Measurements from ENCODE around the gene KDM4C.

The KDM4C gene

DNA sequence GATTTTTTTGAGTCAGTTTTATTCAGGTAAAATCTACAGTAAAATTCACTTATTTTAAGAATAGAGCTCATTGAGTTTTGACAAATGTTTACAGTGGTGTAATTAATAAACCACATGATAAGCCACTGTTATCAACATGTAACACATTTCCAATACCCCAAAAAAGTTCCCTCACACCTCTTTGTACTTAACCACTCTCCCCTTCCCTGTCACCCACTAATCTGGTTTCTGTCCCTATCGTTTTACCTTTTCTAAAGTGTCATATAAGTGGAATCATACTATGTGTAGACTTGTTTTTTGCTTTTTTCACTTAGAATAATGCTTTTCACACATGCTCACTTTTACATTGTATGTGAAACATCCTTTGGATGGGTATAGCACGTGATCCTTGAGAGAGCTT lies 127.2 kb downstream of the KDM4C start:
- Histone ChIP-seq H3K4me3 (ENCODE audit: low read depth, low read length) (no peak overlapping the region), H2AFZ (ENCODE audit: low read length, unreplicated experiment) (no peak overlapping the region), H3K4me1 (ENCODE audit: control insufficient read depth, insufficient read depth, low read length, unreplicated experiment) (no peaks in the 10 kb centered on the region), H3K36me3 (ENCODE audit: insufficient read depth, low read length) (no peaks in the 10 kb centered on the region), H3K27me3 (ENCODE audit: insufficient read depth, low read length) (no peaks in the 10 kb centered on the region), H3K27ac (ENCODE audit: low read depth, low read length) (no peak overlapping the region), H3K79me2 (ENCODE audit: control insufficient read depth, insufficient read depth, low read length, unreplicated experiment) (no peaks in the 10 kb centered on the region)

DNA sequence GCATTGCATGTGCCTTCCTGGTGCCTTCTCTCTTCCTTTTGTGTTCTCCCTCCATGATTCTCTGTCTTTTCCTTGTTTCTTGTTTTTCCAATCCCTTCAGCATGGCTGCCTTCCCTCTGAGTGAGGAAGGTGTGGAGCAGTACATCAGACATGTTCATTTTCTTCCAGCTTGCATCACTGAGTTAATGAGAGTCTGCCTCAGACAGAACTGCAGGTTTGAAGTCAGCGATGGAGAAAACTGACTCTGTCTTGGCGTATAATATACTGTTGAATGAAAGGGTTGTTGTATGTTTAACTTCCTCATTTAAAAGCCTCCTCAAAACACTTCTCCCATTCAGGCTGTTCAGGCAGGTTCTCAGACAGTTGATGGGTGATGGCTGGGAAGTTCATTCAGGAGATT lies 129.3 kb downstream of the KDM4C start:
- no peaks in the 10 kb centered on the region for H3K4me1 ChIP-seq (ENCODE audit: control insufficient read depth, insufficient read depth, low read length, unreplicated experiment)
- no peak overlapping the region for H2AFZ ChIP-seq (ENCODE audit: low read length, unreplicated experiment)
- no peaks in the 10 kb centered on the region for H3K27me3 ChIP-seq (ENCODE audit: insufficient read depth, low read length)
- H3K79me2 ChIP-seq (ENCODE audit: control insufficient read depth, insufficient read depth, low read length, unreplicated experiment), result no peaks in the 10 kb centered on the region
- H3K27ac ChIP-seq (ENCODE audit: low read depth, low read length), result no peak overlapping the region
- no peaks in the 10 kb centered on the region for H3K36me3 ChIP-seq (ENCODE audit: insufficient read depth, low read length)
- H3K4me3 ChIP-seq (ENCODE audit: low read depth, low read length), result no peak overlapping the region

DNA sequence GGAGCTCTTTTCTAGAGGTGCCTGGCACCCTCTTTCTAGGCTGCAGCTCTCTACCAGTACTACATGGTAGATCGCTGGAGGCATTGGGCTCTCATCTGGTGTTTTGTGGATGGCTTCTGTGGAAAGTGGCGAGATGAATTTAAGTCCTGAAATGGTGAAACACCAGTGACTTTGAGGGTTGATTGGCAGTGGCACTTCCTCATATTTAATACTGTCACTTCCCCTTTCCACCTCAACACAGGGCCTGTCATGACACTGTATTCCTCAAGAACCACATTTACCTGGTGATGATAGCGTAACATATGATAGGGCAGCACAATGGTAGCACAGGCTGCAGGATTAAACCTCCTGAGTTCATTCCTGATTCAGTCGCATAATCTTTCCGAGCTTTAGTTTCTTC lies 132.1 kb downstream of the KDM4C start:
- H3K79me2 ChIP-seq (ENCODE audit: control insufficient read depth, insufficient read depth, low read length, unreplicated experiment), result no peaks in the 10 kb centered on the region
- peaks cover 9% of the 10 kb centered on the region for H3K36me3 ChIP-seq (ENCODE audit: insufficient read depth, low read length)
- H3K27ac ChIP-seq (ENCODE audit: low read depth, low read length), result no peak overlapping the region
- no peaks in the 10 kb centered on the region for H3K4me1 ChIP-seq (ENCODE audit: control insufficient read depth, insufficient read depth, low read length, unreplicated experiment)
- H2AFZ ChIP-seq (ENCODE audit: low read length, unreplicated experiment), result no peak overlapping the region
- H3K27me3 ChIP-seq (ENCODE audit: insufficient read depth, low read length), result no peaks in the 10 kb centered on the region
- no peak overlapping the region for H3K4me3 ChIP-seq (ENCODE audit: low read depth, low read length)

DNA sequence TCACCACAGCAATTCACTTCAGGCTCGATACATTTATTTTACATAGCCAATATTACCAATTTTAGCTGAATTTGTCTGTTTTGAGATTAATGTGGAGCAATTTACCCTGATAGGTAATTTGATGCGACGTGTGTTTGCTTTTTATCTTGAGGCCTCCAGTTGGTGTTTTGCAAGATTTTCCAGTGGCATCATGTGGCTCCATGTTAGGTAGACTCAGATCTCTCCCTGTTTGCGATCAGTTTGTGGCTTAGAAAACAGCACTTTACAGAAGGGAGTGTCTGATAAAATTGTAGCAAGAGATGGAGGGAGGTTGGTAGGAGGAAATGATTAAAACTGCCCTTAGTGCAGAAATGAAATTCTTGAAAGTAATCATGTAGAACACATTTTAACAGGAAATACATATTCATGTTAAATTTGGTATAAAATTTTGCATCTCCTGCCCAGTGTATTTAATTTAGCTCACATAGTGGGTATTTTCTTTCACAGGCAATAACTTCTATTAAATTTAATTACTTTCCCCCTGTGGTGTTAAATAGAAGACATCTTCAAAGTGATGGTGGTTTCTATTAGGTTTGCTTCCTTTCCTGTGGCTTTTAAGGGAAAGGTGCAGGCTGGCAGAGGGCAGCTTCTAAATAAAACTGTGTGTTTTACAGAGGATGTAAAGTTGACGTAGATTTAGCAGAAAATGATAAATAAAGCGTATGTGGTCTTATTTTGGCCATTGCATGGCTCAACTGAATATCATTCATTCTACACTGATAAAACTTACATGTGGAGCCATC lies 135.8 kb downstream of the KDM4C start:
- H3K36me3 ChIP-seq (ENCODE audit: insufficient read depth, low read length), result peaks cover 9% of the 10 kb centered on the region
- no peak overlapping the region for H2AFZ ChIP-seq (ENCODE audit: low read length, unreplicated experiment)
- H3K79me2 ChIP-seq (ENCODE audit: control insufficient read depth, insufficient read depth, low read length, unreplicated experiment), result peaks cover 2% of the 10 kb centered on the region
- no peaks in the 10 kb centered on the region for H3K27me3 ChIP-seq (ENCODE audit: insufficient read depth, low read length)
- peaks cover 13% of the 10 kb centered on the region for H3K4me1 ChIP-seq (ENCODE audit: control insufficient read depth, insufficient read depth, low read length, unreplicated experiment)
- H3K27ac ChIP-seq (ENCODE audit: low read depth, low read length), result no peak overlapping the region
- H3K4me3 ChIP-seq (ENCODE audit: low read depth, low read length), result no peak overlapping the region

DNA sequence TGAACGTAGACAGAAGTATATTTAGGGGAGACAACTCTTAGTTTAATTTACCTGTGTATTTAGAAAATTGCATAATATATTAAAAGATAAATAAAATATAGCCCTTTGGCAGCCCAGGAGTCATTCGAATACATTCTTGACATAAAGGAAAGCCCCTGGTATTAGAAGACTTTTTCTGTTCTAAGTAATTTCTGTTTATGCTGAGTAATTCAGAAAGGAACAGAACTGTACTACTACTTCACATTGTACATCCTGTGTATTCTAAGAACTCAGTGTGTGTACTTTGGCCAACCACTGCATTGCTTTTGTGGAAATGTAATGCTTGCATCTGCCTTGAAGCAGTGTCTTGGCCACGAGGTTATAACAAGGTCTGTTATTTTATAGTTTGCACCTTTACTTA lies 136.4 kb downstream of the KDM4C start:
- H3K36me3 ChIP-seq (ENCODE audit: insufficient read depth, low read length), result peaks cover 9% of the 10 kb centered on the region
- H3K27me3 ChIP-seq (ENCODE audit: insufficient read depth, low read length), result no peaks in the 10 kb centered on the region
- H3K27ac ChIP-seq (ENCODE audit: low read depth, low read length), result no peak overlapping the region
- H3K4me3 ChIP-seq (ENCODE audit: low read depth, low read length), result no peak overlapping the region
- peaks cover 2% of the 10 kb centered on the region for H3K79me2 ChIP-seq (ENCODE audit: control insufficient read depth, insufficient read depth, low read length, unreplicated experiment)
- peaks cover 13% of the 10 kb centered on the region for H3K4me1 ChIP-seq (ENCODE audit: control insufficient read depth, insufficient read depth, low read length, unreplicated experiment)
- H2AFZ ChIP-seq (ENCODE audit: low read length, unreplicated experiment), result no peak overlapping the region

DNA sequence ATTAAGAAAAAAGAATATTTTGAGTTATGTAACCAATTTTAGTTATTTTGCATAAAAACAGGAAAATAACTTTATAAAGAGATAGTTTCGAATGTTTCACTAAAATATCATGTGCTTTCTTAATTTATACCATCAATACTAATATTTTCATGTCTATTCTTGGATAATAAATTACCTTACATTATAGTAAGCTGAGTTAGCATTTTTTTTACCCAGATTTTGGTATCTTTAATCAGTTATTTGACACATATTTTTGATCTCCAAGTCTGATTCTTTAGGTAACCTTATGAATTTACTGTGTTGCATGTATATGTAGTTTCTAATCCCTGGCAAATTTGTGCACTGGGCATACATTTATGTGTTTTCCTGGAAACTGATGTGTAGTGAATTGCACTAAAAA lies 138.0 kb downstream of the KDM4C start:
- H3K27ac ChIP-seq (ENCODE audit: low read depth, low read length), result no peak overlapping the region
- peaks cover 9% of the 10 kb centered on the region for H3K36me3 ChIP-seq (ENCODE audit: insufficient read depth, low read length)
- no peak overlapping the region for H2AFZ ChIP-seq (ENCODE audit: low read length, unreplicated experiment)
- no peak overlapping the region for H3K4me3 ChIP-seq (ENCODE audit: low read depth, low read length)
- H3K27me3 ChIP-seq (ENCODE audit: insufficient read depth, low read length), result no peaks in the 10 kb centered on the region
- H3K79me2 ChIP-seq (ENCODE audit: control insufficient read depth, insufficient read depth, low read length, unreplicated experiment), result peaks cover 2% of the 10 kb centered on the region
- H3K4me1 ChIP-seq (ENCODE audit: control insufficient read depth, insufficient read depth, low read length, unreplicated experiment), result peaks cover 13% of the 10 kb centered on the region

DNA sequence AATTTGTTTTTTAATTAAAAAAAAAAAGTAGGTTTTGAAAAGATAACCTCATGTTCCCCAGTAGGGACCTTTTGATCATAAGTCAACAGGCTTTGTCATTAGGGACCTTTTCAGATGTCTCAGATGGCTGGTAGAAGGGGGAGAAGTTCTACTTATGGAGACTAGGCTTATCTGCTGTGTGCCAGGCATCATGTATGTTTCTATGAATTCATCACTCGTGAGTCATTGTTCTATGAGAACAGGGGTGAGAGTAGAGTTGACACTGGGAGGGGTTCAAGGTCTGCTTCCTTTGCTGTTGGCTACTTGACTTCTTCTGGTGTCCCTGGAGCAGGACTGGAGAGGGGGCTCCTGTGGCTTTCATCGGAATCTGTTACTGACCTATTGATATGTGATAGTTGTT lies 138.8 kb downstream of the KDM4C start:
- Histone ChIP-seq H2AFZ (ENCODE audit: low read length, unreplicated experiment) (no peak overlapping the region), H3K27me3 (ENCODE audit: insufficient read depth, low read length) (no peaks in the 10 kb centered on the region), H3K79me2 (ENCODE audit: control insufficient read depth, insufficient read depth, low read length, unreplicated experiment) (peaks cover 2% of the 10 kb centered on the region), H3K36me3 (ENCODE audit: insufficient read depth, low read length) (peaks cover 9% of the 10 kb centered on the region), H3K4me3 (ENCODE audit: low read depth, low read length) (no peak overlapping the region), H3K27ac (ENCODE audit: low read depth, low read length) (no peak overlapping the region), H3K4me1 (ENCODE audit: control insufficient read depth, insufficient read depth, low read length, unreplicated experiment) (peaks cover 13% of the 10 kb centered on the region)

DNA sequence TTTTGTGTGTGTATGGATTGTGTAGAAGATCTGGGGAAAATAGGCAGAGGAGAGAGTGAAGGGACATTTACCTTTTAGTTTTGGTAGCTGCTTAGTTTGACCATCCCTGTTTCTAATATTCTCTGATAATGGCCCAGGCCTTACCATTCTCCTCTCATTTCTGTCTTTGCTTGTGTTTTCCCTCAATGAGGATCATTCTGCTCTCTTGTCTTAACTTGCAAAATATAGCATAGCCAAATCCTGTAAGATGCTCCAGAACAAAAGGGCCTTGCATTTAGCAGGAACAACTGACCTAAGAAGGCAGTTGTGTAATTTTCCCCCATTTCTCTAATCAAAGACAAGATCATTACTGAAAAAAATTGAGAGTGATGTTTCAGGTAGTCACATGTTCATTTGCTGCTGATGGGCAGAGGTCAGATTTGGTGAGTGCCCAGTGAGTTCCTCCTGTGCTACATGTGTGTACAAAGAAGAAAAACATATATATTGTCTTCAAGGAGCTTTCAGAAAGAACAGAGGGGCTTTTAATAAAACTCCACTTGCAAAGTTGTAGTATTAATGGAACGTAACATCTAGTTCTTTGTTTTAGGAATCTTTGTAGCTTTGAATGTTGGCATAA lies 139.5 kb downstream of the KDM4C start:
- Histone ChIP-seq H3K79me2 (ENCODE audit: control insufficient read depth, insufficient read depth, low read length, unreplicated experiment) (peaks cover 2% of the 10 kb centered on the region), H3K36me3 (ENCODE audit: insufficient read depth, low read length) (peaks cover 9% of the 10 kb centered on the region)

DNA sequence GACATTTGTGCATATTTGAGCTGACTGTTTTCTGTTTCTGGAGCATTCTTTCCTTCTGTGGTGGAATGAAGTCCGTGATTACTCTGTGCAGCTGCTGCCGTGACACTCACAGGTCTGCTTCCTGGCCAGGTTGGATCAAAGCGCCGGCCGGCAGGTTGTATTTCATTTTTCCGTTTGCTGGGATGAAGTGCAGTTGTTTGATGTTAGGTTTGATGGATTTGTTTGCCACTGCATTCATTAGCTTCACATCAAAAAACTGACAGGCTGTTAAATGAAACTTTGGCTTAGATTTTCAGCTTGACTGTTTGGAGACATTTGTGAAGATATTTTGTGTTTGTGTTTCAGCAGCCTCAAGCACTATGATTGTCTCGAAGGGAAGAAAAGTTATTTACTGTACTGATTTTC lies 140.1 kb downstream of the KDM4C start:
- Histone ChIP-seq H3K27ac (ENCODE audit: low read depth, low read length) (no peak overlapping the region), H3K36me3 (ENCODE audit: insufficient read depth, low read length) (peaks cover 9% of the 10 kb centered on the region), H3K27me3 (ENCODE audit: insufficient read depth, low read length) (no peaks in the 10 kb centered on the region), H3K4me1 (ENCODE audit: control insufficient read depth, insufficient read depth, low read length, unreplicated experiment) (peaks cover 21% of the 10 kb centered on the region), H3K4me3 (ENCODE audit: low read depth, low read length) (no peak overlapping the region), H3K79me2 (ENCODE audit: control insufficient read depth, insufficient read depth, low read length, unreplicated experiment) (peaks cover 2% of the 10 kb centered on the region), H2AFZ (ENCODE audit: low read length, unreplicated experiment) (no peak overlapping the region)

More for the DNA sequence above, 139.5 kb downstream of the KDM4C start:
- Histone ChIP-seq H2AFZ (ENCODE audit: low read length, unreplicated experiment) (no peak overlapping the region), H3K4me1 (ENCODE audit: control insufficient read depth, insufficient read depth, low read length, unreplicated experiment) (peaks cover 16% of the 10 kb centered on the region), H3K4me3 (ENCODE audit: low read depth, low read length) (no peak overlapping the region), H3K27ac (ENCODE audit: low read depth, low read length) (no peak overlapping the region), H3K27me3 (ENCODE audit: insufficient read depth, low read length) (no peaks in the 10 kb centered on the region)

DNA sequence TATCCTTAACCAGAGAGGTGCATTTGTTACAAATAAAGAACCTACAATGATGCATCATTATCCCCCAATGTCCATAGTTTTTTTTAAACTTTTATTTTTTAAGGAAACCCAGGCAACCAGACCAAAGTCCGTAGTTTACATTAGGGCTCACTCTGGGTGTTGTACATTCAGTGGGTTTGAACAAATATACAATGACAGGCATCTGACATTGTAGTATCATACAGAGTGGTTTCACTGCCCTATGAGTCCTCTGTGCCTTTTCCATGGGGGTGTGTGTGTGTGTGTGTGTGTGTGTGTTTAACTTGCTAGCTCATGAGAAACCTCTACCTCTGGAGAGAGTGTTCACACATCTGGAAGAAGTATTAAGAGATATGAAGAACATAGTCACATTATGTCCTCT lies 141.5 kb downstream of the KDM4C start:
- H3K79me2 ChIP-seq (ENCODE audit: control insufficient read depth, insufficient read depth, low read length, unreplicated experiment), result peaks cover 2% of the 10 kb centered on the region

DNA sequence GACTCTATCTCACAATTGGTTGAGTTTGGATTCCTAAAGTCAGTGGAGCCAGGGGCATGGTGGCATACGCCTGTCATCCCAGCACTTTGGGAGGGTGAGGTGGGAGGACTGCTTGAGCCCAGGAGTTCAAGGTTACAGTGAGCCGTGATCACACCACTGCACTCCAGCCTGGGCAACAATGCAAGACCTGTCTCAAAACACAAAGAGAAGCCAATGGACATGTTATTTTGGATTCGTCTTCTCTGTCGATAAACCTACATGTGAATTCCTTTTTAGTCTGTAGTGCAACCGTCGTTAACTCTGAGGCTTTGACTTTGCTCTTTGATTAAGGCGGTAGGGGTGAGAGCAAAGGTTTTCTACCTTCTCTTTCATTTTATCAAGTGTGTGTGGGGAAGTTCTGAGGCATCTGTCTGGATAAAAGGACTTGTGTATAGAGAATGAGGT lies 142.7 kb downstream of the KDM4C start:
- Histone ChIP-seq H2AFZ (ENCODE audit: low read length, unreplicated experiment) (no peak overlapping the region), H3K36me3 (ENCODE audit: insufficient read depth, low read length) (no peaks in the 10 kb centered on the region), H3K27ac (ENCODE audit: low read depth, low read length) (no peak overlapping the region), H3K4me1 (ENCODE audit: control insufficient read depth, insufficient read depth, low read length, unreplicated experiment) (peaks cover 26% of the 10 kb centered on the region), H3K27me3 (ENCODE audit: insufficient read depth, low read length) (no peaks in the 10 kb centered on the region), H3K79me2 (ENCODE audit: control insufficient read depth, insufficient read depth, low read length, unreplicated experiment) (no peaks in the 10 kb centered on the region), H3K4me3 (ENCODE audit: low read depth, low read length) (no peak overlapping the region)

More for the DNA sequence above, 141.5 kb downstream of the KDM4C start:
- Histone ChIP-seq H3K27me3 (ENCODE audit: insufficient read depth, low read length) (no peaks in the 10 kb centered on the region), H3K27ac (ENCODE audit: low read depth, low read length) (no peak overlapping the region), H3K36me3 (ENCODE audit: insufficient read depth, low read length) (no peaks in the 10 kb centered on the region), H2AFZ (ENCODE audit: low read length, unreplicated experiment) (no peak overlapping the region), H3K4me3 (ENCODE audit: low read depth, low read length) (no peak overlapping the region), H3K4me1 (ENCODE audit: control insufficient read depth, insufficient read depth, low read length, unreplicated experiment) (peaks cover 26% of the 10 kb centered on the region)
